Measurements from ENCODE around the gene PLEKHM1.
"Not testable (repeated sequence)": the region's sequence is repeated elsewhere in the genome, so short reads cannot be mapped to it uniquely, and the experiment has no call there.

DNA sequence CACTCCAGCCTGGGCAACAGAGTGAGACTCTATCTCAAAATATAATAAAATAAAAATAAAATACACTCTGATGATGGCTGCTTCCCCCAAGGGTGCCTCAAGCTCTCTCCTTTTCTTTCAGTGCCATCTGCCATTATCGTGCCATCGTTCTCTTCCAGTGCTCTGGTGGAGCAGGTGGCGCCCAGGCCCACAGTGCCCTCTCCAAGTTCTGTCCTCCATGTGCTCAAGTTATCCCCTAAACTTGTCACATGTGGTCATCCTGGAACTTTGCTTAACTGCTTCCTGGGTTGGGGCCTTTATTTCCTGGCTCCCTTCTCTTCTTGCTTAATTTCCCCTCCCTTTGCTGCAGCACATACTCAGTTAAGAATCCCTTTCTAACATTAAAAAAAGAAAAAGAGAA, 6.0 kb upstream of the PLEKHM1 start:
- not testable (repeated sequence) for TF ChIP-seq NR2F2 (IDR thresholded peaks at IDR 0.05; ENCODE audit: borderline replicate concordance, low read depth)
- TF ChIP-seq, protein P1, sequence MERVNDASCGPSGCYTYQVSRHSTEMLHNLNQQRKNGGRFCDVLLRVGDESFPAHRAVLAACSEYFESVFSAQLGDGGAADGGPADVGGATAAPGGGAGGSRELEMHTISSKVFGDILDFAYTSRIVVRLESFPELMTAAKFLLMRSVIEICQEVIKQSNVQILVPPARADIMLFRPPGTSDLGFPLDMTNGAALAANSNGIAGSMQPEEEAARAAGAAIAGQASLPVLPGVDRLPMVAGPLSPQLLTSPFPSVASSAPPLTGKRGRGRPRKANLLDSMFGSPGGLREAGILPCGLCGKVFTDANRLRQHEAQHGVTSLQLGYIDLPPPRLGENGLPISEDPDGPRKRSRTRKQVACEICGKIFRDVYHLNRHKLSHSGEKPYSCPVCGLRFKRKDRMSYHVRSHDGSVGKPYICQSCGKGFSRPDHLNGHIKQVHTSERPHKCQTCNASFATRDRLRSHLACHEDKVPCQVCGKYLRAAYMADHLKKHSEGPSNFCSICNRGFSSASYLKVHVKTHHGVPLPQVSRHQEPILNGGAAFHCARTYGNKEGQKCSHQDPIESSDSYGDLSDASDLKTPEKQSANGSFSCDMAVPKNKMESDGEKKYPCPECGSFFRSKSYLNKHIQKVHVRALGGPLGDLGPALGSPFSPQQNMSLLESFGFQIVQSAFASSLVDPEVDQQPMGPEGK (CRISPR knock-in tag; IDR thresholded peaks at IDR 0.05): not testable (repeated sequence)
